SK-N-SH treated with all-trans-retinoic acid at 6 μM for 48 hours (cell line): ENCODE results near the gene OR4C6.

Experiments
- CSRNP3 ChIP-seq: fragments of 250-450 bp; sonication (Bioruptor Pico); IDR thresholded peaks from 2 replicates; pipeline ENCODE4 v1.5.1; 2021; ENCODE audit warnings: mild to moderate bottlenecking, moderate library complexity
- ISL1 ChIP-seq: fragments of 250-450 bp; sonication (Bioruptor Pico); IDR thresholded peaks from 2 replicates; pipeline ENCODE4 v2.1.2; 2022; ENCODE audit warnings: mild to moderate bottlenecking, moderate library complexity
- PATZ1 ChIP-seq: fragments of 250-450 bp; sonication (Bioruptor Pico); IDR thresholded peaks from 2 replicates; pipeline ENCODE4 v1.8.0; 2020; ENCODE audit warnings: mild to moderate bottlenecking, moderate library complexity, borderline replicate concordance
- TOX ChIP-seq: fragments of 250-450 bp; sonication (Bioruptor Pico); IDR thresholded peaks from 2 replicates; pipeline ENCODE4 v1.8.0; 2021; ENCODE audit warnings: mild to moderate bottlenecking, moderate library complexity, borderline replicate concordance
- ZC3H10 ChIP-seq: fragments of 250-450 bp; sonication (Bioruptor Pico); IDR thresholded peaks from 2 replicates; pipeline ENCODE4 v1.5.1; 2021; ENCODE audit warnings: mild to moderate bottlenecking, moderate library complexity
- ZFP3 ChIP-seq: fragments of 250-450 bp; sonication (Bioruptor Pico); IDR thresholded peaks from 2 replicates; pipeline ENCODE4 v1.5.0; 2020; ENCODE audit warnings: mild to moderate bottlenecking, moderate library complexity
- ZFP30 ChIP-seq: fragments of 450-650 bp; formaldehyde crosslinking; IDR thresholded peaks from 2 replicates; pipeline ENCODE4 v1.5.0; 2022; ENCODE audit warnings: mild to moderate bottlenecking, moderate library complexity
- ZNF70 ChIP-seq: fragments of 450-650 bp; formaldehyde crosslinking; IDR thresholded peaks from 2 replicates; pipeline ENCODE4 v1.5.0; 2020; ENCODE audit warnings: mild to moderate bottlenecking, moderate library complexity
- TF ChIP-seq, protein P1 (sequence below): fragments of 250-450 bp; sonication (Bioruptor Pico); IDR thresholded peaks from 2 replicates; pipeline ENCODE4 v1.5.0; 2020; ENCODE audit warnings: mild to moderate bottlenecking, moderate library complexity
- TF ChIP-seq, protein P2 (sequence below): fragments of 250-450 bp; sonication (Bioruptor Pico); IDR thresholded peaks from 2 replicates; pipeline ENCODE4 v1.5.1; 2020; ENCODE audit warnings: low read depth, mild to moderate bottlenecking, moderate library complexity
- TF ChIP-seq, protein P3 (sequence below): fragments of 250-450 bp; sonication (Bioruptor Pico); IDR thresholded peaks from 2 replicates; pipeline ENCODE4 v1.8.0; 2021; ENCODE audit warnings: low read depth, mild to moderate bottlenecking, moderate library complexity, borderline replicate concordance

DNA sequence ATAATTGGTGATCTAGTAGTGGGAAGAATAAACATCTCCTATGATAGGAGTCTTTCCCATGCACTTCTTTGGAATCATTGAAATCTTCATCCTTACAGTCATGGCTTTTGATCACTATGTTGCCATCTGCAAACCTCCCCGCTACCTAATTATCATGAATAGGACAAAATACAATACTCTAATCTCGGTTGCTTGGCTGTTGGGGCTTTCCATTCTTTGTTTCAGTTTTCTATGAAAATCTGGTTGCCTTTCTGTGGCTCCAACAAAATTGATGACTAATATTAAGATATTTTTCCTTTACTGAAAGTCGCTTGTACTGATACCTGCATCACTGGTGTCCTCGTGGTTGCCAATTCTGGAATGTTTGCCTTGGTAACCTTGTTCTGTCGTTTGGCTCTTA lies 11.9 kb downstream of the OR4C6 start:
- TF ChIP-seq, protein P1, sequence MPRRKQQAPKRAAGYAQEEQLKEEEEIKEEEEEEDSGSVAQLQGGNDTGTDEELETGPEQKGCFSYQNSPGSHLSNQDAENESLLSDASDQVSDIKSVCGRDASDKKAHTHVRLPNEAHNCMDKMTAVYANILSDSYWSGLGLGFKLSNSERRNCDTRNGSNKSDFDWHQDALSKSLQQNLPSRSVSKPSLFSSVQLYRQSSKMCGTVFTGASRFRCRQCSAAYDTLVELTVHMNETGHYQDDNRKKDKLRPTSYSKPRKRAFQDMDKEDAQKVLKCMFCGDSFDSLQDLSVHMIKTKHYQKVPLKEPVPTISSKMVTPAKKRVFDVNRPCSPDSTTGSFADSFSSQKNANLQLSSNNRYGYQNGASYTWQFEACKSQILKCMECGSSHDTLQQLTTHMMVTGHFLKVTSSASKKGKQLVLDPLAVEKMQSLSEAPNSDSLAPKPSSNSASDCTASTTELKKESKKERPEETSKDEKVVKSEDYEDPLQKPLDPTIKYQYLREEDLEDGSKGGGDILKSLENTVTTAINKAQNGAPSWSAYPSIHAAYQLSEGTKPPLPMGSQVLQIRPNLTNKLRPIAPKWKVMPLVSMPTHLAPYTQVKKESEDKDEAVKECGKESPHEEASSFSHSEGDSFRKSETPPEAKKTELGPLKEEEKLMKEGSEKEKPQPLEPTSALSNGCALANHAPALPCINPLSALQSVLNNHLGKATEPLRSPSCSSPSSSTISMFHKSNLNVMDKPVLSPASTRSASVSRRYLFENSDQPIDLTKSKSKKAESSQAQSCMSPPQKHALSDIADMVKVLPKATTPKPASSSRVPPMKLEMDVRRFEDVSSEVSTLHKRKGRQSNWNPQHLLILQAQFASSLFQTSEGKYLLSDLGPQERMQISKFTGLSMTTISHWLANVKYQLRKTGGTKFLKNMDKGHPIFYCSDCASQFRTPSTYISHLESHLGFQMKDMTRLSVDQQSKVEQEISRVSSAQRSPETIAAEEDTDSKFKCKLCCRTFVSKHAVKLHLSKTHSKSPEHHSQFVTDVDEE (CRISPR knock-in tag), result no peak
- TF ChIP-seq, protein P2, sequence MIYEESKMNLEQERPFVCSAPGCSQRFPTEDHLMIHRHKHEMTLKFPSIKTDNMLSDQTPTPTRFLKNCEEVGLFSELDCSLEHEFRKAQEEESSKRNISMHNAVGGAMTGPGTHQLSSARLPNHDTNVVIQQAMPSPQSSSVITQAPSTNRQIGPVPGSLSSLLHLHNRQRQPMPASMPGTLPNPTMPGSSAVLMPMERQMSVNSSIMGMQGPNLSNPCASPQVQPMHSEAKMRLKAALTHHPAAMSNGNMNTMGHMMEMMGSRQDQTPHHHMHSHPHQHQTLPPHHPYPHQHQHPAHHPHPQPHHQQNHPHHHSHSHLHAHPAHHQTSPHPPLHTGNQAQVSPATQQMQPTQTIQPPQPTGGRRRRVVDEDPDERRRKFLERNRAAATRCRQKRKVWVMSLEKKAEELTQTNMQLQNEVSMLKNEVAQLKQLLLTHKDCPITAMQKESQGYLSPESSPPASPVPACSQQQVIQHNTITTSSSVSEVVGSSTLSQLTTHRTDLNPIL (CRISPR knock-in tag), result no peak
- TF ChIP-seq, protein P3, sequence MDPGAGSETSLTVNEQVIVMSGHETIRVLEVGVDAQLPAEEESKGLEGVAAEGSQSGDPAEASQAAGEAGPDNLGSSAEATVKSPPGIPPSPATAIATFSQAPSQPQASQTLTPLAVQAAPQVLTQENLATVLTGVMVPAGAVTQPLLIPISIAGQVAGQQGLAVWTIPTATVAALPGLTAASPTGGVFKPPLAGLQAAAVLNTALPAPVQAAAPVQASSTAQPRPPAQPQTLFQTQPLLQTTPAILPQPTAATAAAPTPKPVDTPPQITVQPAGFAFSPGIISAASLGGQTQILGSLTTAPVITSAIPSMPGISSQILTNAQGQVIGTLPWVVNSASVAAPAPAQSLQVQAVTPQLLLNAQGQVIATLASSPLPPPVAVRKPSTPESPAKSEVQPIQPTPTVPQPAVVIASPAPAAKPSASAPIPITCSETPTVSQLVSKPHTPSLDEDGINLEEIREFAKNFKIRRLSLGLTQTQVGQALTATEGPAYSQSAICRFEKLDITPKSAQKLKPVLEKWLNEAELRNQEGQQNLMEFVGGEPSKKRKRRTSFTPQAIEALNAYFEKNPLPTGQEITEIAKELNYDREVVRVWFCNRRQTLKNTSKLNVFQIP, result no peak
- TF ChIP-seq ZFP30, result no peak
- no peak for TF ChIP-seq ISL1 (CRISPR knock-in tag)
- no peak for TF ChIP-seq ZFP3 (CRISPR knock-in tag)
- no peak for TF ChIP-seq ZNF70 (CRISPR knock-in tag)
- TF ChIP-seq CSRNP3 (CRISPR knock-in tag), result no peak
- no peak for TF ChIP-seq PATZ1 (CRISPR knock-in tag)
- no peak for TF ChIP-seq ZC3H10 (CRISPR knock-in tag)
- no peak for TF ChIP-seq TOX
